Measurements from ENCODE around the gene KLF16. TPM values are rescaled to one million over a fixed set of nuclear protein-coding genes. Genes with fewer than 3 reads are reported as not detected.

Gene KLF16
- total and polyA plus RNA-seq, 10 of the 15 experiments (the other 5 are each of a cell fraction or from before 2014, with no cell fraction given) = 0.03 to 41.2 (median 2.6) TPM

DNA sequence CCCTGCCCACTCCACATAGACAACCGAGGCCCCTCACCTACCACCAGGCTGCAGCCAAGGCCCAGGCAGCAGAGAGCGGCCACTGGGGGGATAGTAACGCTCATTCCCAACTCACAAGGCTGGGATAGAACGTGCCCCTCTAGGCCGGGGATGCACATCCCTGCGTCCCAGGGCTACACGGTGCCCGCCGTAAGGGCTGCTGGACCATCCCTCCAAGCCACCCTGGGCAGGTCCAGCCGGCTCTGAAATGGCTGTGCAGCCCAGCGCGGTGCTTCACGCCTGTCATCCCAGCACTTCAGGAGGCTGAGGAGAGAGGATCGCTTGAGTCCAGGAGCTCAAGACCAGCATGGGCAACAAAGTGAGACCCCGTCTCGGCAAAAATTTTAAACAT is 18.3 kb downstream of the KLF16 start:
- no peak overlapping the region for H3K27ac ChIP-seq (ENCODE audit: control insufficient read depth, insufficient read depth)
- peaks cover 0 to 5% of the 10 kb centered on the region in 2 experiments; a peak in 3 of 4 replicates for H3K36me3 ChIP-seq (ENCODE audit: control insufficient read depth in 2 of 2, insufficient read depth in 2 of 2, low read length in 1 of 2)
- no peak overlapping the region for H3K4me3 ChIP-seq
- no peaks in the 10 kb centered on the region for H3K27me3 ChIP-seq (replicated peaks in 1 of 2; ENCODE audit: control insufficient read depth in 2 of 2, insufficient read depth in 2 of 2, low read length in 1 of 2)
- in situ Hi-C loops (cut with MboI) (no loop called here), intact Hi-C loops (cut with micrococcal nuclease; ENCODE audit: unreplicated experiment) (no loop called here)
- no peak overlapping the region for H3K9ac ChIP-seq (ENCODE audit: control insufficient read depth, insufficient read depth, low read length)
- H2AFZ ChIP-seq (ENCODE audit: control insufficient read depth, low read depth, low read length) = no peak overlapping the region
- H3K9me3 ChIP-seq (replicated peaks; ENCODE audit: control insufficient read depth, insufficient read depth, low read length) = no peaks in the 10 kb centered on the region
- POLR2A ChIA-PET = no interaction called here
- DNase-seq (ENCODE audit: low read depth, low spot score) = no peak
- H3K79me2 ChIP-seq (ENCODE audit: control insufficient read depth, insufficient read depth, low read length) = peaks cover 65% of the 10 kb centered on the region
- BruUV-seq (replicated peaks) = no TSS peak
- no peak for FAIRE-seq
- H3K4me1 ChIP-seq (ENCODE audit: control insufficient read depth, insufficient read depth, low read length) = peaks cover 19% of the 10 kb centered on the region
- SMC1A ChIA-PET (ENCODE audit: uncharacterized antibody, unreplicated experiment) = interaction anchor here (1.0 kb wide), 1 partner anchor 186 kb away, joined by 3 read pairs; no protein-coding TSS in a partner anchor
- TF ChIP-seq SP1 (IDR thresholded peaks at IDR 0.05; ENCODE audit: low read depth, low read length) = no peak
- no peak for TF ChIP-seq IRF3 (IDR thresholded peaks at IDR 0.05)
- no peak for TF ChIP-seq ZNF217 (IDR thresholded peaks at IDR 0.05)
- no peak for TF ChIP-seq PAX5 (IDR thresholded peaks at IDR 0.05; ENCODE audit: borderline replicate concordance, low read depth, low read length)
- TF ChIP-seq WRNIP1 (IDR thresholded peaks at IDR 0.05; ENCODE audit: borderline replicate concordance, low read depth, low read length) = no peak
- TF ChIP-seq ZNF24 (IDR thresholded peaks at IDR 0.05) = no peak
- whole genome bisulfite sequencing (ENCODE audit: insufficient coverage, insufficient replicate concordance, low lambda C conversion rate, missing lambda C conversion rate) = 98% methylated on average over 16 of the region's 16 CpGs
- peaks cover 3% of the 10 kb centered on the region; the same call in 1 of the 2 replicates for H4K20me1 ChIP-seq (ENCODE audit: control insufficient read depth, insufficient read depth)
- ATAC-seq = no peak
- RAD21 ChIA-PET (ENCODE audit: unreplicated experiment) = no interaction called here
- H3K4me2 ChIP-seq (ENCODE audit: control insufficient read depth, insufficient read depth) = no peak overlapping the region
- CTCF ChIA-PET = no interaction called here

DNA sequence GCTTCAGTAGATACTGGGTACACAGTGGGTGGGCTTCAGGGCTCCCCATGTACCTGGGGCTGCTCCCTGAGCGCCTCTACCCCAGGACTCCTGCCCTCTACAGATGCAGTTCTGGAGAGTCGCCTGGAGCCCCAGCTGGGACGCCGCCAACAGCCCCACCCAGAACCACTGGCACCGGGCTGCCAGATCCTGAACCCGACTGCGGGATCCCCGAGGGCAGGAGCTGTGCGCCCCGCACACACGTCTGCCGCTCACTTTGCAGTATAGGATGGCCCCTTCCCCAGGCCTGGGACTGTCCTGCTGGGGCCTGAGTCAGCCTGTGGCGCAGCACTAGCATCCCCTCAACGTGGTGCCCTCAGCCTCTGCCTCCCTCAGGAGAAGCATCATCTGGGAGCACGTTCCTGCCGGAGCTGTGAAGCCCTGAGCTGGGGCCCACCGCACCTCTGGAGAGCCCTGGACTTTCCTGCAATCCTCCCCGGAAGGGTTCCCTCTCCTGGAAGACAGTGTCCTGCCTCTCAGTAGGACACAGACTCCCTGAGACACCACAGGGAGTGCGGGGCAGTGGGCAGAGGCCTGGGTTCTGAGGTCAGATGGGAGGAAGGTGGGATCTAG is 18.8 kb downstream of the KLF16 start:
- Histone ChIP-seq H3K4me2 (ENCODE audit: control insufficient read depth, insufficient read depth) (no peak overlapping the region), H2AFZ (ENCODE audit: control insufficient read depth, low read depth, low read length) (no peak overlapping the region), H3K36me3 (ENCODE audit: control insufficient read depth in 2 of 2, insufficient read depth in 2 of 2, low read length in 1 of 2) (peaks cover 0 to 5% of the 10 kb centered on the region in 2 experiments; a peak in 3 of 4 replicates), H3K27ac (ENCODE audit: control insufficient read depth, insufficient read depth) (no peak overlapping the region), H3K79me2 (ENCODE audit: control insufficient read depth, insufficient read depth, low read length) (peaks cover 66% of the 10 kb centered on the region), H3K4me1 (ENCODE audit: control insufficient read depth, insufficient read depth, low read length) (peaks cover 19% of the 10 kb centered on the region), H3K4me3 (no peak overlapping the region), H3K27me3 (replicated peaks in 1 of 2; ENCODE audit: control insufficient read depth in 2 of 2, insufficient read depth in 2 of 2, low read length in 1 of 2) (no peaks in the 10 kb centered on the region), H3K9ac (ENCODE audit: control insufficient read depth, insufficient read depth, low read length) (no peak overlapping the region), H3K9me3 (replicated peaks; ENCODE audit: control insufficient read depth, insufficient read depth, low read length) (no peaks in the 10 kb centered on the region), H4K20me1 (ENCODE audit: control insufficient read depth, insufficient read depth) (peaks cover 3% of the 10 kb centered on the region; the same call in 1 of the 2 replicates)
- CTCF ChIA-PET = no interaction called here
- intact Hi-C loops (cut with micrococcal nuclease; ENCODE audit: unreplicated experiment) = no loop called here
- DNase-seq (ENCODE audit: low read depth, low spot score) = no peak
- RAD21 ChIA-PET (ENCODE audit: unreplicated experiment) = no interaction called here
- 93% methylated on average over 19 of the region's 19 CpGs for WGBS (ENCODE audit: insufficient coverage, insufficient replicate concordance, low lambda C conversion rate, missing lambda C conversion rate)
- no peak for FAIRE-seq
- SMC1A ChIA-PET (ENCODE audit: uncharacterized antibody, unreplicated experiment) = interaction anchor here (1.0 kb wide), 1 partner anchor 186 kb away, joined by 3 read pairs; no protein-coding TSS in a partner anchor
- POLR2A ChIA-PET = no interaction called here
- no peak for ATAC-seq
- in situ Hi-C loops (cut with MboI) = no loop called here
- TF ChIP-seq YBX1 (IDR thresholded peaks at IDR 0.05) (no peak), POLR2AphosphoS5 (IDR thresholded peaks at IDR 0.05; ENCODE audit: low read length) (peak; percentile 38; the same call in 1 of the 2 replicates)
- TF ChIP-seq, protein P1, sequence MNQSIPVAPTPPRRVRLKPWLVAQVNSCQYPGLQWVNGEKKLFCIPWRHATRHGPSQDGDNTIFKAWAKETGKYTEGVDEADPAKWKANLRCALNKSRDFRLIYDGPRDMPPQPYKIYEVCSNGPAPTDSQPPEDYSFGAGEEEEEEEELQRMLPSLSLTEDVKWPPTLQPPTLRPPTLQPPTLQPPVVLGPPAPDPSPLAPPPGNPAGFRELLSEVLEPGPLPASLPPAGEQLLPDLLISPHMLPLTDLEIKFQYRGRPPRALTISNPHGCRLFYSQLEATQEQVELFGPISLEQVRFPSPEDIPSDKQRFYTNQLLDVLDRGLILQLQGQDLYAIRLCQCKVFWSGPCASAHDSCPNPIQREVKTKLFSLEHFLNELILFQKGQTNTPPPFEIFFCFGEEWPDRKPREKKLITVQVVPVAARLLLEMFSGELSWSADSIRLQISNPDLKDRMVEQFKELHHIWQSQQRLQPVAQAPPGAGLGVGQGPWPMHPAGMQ (IDR thresholded peaks at IDR 0.05; ENCODE audit: borderline replicate concordance) = no peak
- BruUV-seq (replicated peaks) = no TSS peak
